Spleen (tissue), 7 donors: ENCODE measurements around the gene HOXB4.

Experiments
- POLR2A ChIP-seq, 3 donors: fragments of 450-650 bp; IDR thresholded peaks; one replicate each; pipeline ENCODE4 v1.5.1; 2017; ENCODE audit warnings: antibody characterized with exemption in 3 of 3, mild to moderate bottlenecking in 1 of 3
- TF ChIP-seq, protein P1 (sequence below), 11 experiments: fragments of 200-600 bp in 7 of 11; fragments of 450-650 bp in 4 of 11; sonication (generic) in 4 of 11; IDR thresholded peaks in 8 of 11; conservative IDR thresholded peaks in 3 of 11; 1 replicate in 7 of 11; 2 replicates in 4 of 11; pipeline versions ENCODE4 v1.4.0 to v1.8.0; 2016 to 2021; ENCODE audit warnings: antibody characterized with exemption in 11 of 11, inconsistent platforms in 4 of 11, mild to moderate bottlenecking in 1 of 11
- donor health status: DM: no; HTN: no; CAD: no; lungs with moderate emphysema.
- donor health status: DM: no; HTN: no; CAD: no.
- donor health status: DM: no; HTN: no; CAD: no.

- TF ChIP-seq, protein P1, sequence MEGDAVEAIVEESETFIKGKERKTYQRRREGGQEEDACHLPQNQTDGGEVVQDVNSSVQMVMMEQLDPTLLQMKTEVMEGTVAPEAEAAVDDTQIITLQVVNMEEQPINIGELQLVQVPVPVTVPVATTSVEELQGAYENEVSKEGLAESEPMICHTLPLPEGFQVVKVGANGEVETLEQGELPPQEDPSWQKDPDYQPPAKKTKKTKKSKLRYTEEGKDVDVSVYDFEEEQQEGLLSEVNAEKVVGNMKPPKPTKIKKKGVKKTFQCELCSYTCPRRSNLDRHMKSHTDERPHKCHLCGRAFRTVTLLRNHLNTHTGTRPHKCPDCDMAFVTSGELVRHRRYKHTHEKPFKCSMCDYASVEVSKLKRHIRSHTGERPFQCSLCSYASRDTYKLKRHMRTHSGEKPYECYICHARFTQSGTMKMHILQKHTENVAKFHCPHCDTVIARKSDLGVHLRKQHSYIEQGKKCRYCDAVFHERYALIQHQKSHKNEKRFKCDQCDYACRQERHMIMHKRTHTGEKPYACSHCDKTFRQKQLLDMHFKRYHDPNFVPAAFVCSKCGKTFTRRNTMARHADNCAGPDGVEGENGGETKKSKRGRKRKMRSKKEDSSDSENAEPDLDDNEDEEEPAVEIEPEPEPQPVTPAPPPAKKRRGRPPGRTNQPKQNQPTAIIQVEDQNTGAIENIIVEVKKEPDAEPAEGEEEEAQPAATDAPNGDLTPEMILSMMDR (IDR thresholded peaks at IDR 0.05 in 8 of 11, conservative IDR thresholded peaks at IDR 0.05 in 3 of 11) = no peak
- TF ChIP-seq POLR2A (IDR thresholded peaks at IDR 0.05) = no peak
Measured at GRCh38 chr17:48579471-48579759, 1.3 kb upstream of the HOXB4 start.
